EL (cell line): ENCODE measurements around the gene KCNK16.

Experiments
- DNase-seq: peaks from one replicate; pipeline ENCODE4 v3.0.0-alpha.2; 2016

Gene KCNK16

GRCh38 chr6:39273406-39273821 is 49.1 kb downstream of the KCNK16 start:
- no peak for DNase-seq

- no peak for DNase-seq
Measured at GRCh38 chr6:39269961-39270360, 52.5 kb downstream of the KCNK16 start.

- no peak for DNase-seq
Measured at GRCh38 chr6:39268721-39269120, 53.8 kb downstream of the KCNK16 start.

- no peak for DNase-seq
Measured at GRCh38 chr6:39268171-39268570, 54.3 kb downstream of the KCNK16 start.

- DNase-seq: no peak
Measured at GRCh38 chr6:39266782-39267355, 55.6 kb downstream of the KCNK16 start.

- no peak for DNase-seq
Measured at GRCh38 chr6:39266375-39266774, 56.1 kb downstream of the KCNK16 start.
